Neural crest cell (in vitro differentiated cells): ENCODE measurements around the gene ATP6V0A1. TPM values are rescaled to one million over a fixed set of nuclear protein-coding genes. Genes with fewer than 3 reads are reported as not detected.
A peak's percentile ranks its signal among the peaks of the same experiment; 100 is the strongest.
"Not testable (repeated sequence)": the region's sequence is repeated elsewhere in the genome, so short reads cannot be mapped to it uniquely, and the experiment has no call there.

ENCODE experiments used
- DNase-seq: peaks from one replicate; pipeline ENCODE4 v3.0.0; 2021; ENCODE audit warnings: low read depth, mixed read lengths, low spot score
- H3K27ac Mint-ChIP-seq: one replicate; pipeline ENCODE4 v1.8.0; 2021; ENCODE audit warnings: mild to moderate bottlenecking, mixed read lengths; ENCODE audit not compliant: unreplicated experiment
- H3K27me3 Mint-ChIP-seq: 2 replicates; pipeline ENCODE4 v1.8.0; 2021; ENCODE audit warnings: low read depth, mild to moderate bottlenecking, mixed read lengths
- H3K36me3 Mint-ChIP-seq: 2 replicates; pipeline ENCODE4 v1.8.0; 2021; ENCODE audit warnings: low read depth, mild to moderate bottlenecking, mixed read lengths
- H3K4me1 Mint-ChIP-seq: 2 replicates; pipeline ENCODE4 v1.8.0; 2021; ENCODE audit warnings: mixed read lengths
- H3K4me3 Mint-ChIP-seq: one replicate; pipeline ENCODE4 v1.8.0; 2021; ENCODE audit warnings: mild to moderate bottlenecking, mixed read lengths
- H3K9me3 Mint-ChIP-seq: 2 replicates; pipeline ENCODE4 v1.8.0; 2021; ENCODE audit warnings: mixed read lengths
- CTCF ChIP-seq: fragments of 200-600 bp; sonication (generic); conservative IDR thresholded peaks from 2 replicates; pipeline ENCODE4 v1.5.0; 2021; ENCODE audit warnings: antibody characterized with exemption, mild to moderate bottlenecking
- total RNA-seq: library from RNA; stranded (reverse); gene quantifications from 2 replicates; pipeline ENCODE4 v1.2.1, GENCODE V29; 2021

ATP6V0A1 gene
- total RNA-seq, 1 donor from 2014 or later: 59.4 TPM

- Mint-ChIP-seq H3K4me3 (peak overlapping the region; percentile 25), H3K9me3 (no peaks in the 10 kb centered on the region), H3K4me1 (peaks cover 13% of the 10 kb centered on the region), H3K36me3 (no peaks in the 10 kb centered on the region), H3K27ac (no peak overlapping the region), H3K27me3 (peaks cover 2% of the 10 kb centered on the region)
- DNase-seq: no peak
- no peak for TF ChIP-seq CTCF
Observed at GRCh38 chr17:42547698-42548069, 89.0 kb downstream of the ATP6V0A1 start.

GRCh38 chr17:42548070-42548837, 89.6 kb downstream of the ATP6V0A1 start:
- Mint-ChIP-seq H3K4me1 (peaks cover 13% of the 10 kb centered on the region), H3K36me3 (no peaks in the 10 kb centered on the region), H3K27ac (peak overlapping the region; percentile 27), H3K27me3 (peaks cover 2% of the 10 kb centered on the region), H3K4me3 (peak overlapping the region; percentile 72), H3K9me3 (no peaks in the 10 kb centered on the region)
- peak; percentile 63 for TF ChIP-seq CTCF
- DNase-seq: peak; percentile 52

- no peak for DNase-seq
- H3K9me3 Mint-ChIP-seq: no peaks in the 10 kb centered on the region
- peaks cover 13% of the 10 kb centered on the region for H3K4me1 Mint-ChIP-seq
- no peak for TF ChIP-seq CTCF
- peak overlapping the region; percentile 35 for H3K27ac Mint-ChIP-seq
- H3K36me3 Mint-ChIP-seq: no peaks in the 10 kb centered on the region
- peaks cover 2% of the 10 kb centered on the region for H3K27me3 Mint-ChIP-seq
- peak overlapping the region; percentile 72 for H3K4me3 Mint-ChIP-seq
Observed at GRCh38 chr17:42548993-42549755, 90.5 kb downstream of the ATP6V0A1 start.

GRCh38 chr17:42552736-42553135, 94.1 kb downstream of the ATP6V0A1 start, which contains the start of gene HSD17B1:
Gene HSD17B1, plus strand, starts transcription at chr17:42552923. Its CDS starts 11 bp downstream, at chr17:42552934.
- peak within 1 kb of the TSS; percentile 92 for H3K4me3 Mint-ChIP-seq
- not testable (repeated sequence) for H3K27ac Mint-ChIP-seq, H3K27me3 Mint-ChIP-seq

GRCh38 chr17:42553161-42553818, 94.6 kb downstream of the ATP6V0A1 start:
- Mint-ChIP-seq H3K9me3 (no peaks in the 10 kb centered on the region), H3K4me3 (peak overlapping the region; percentile 92), H3K4me1 (peaks cover 29% of the 10 kb centered on the region), H3K27me3 (peaks cover 2% of the 10 kb centered on the region), H3K36me3 (no peaks in the 10 kb centered on the region), H3K27ac (no peak overlapping the region)
- DNase-seq: no peak
- TF ChIP-seq CTCF: no peak

More at GRCh38 chr17:42552736-42553135, 94.1 kb downstream of the ATP6V0A1 start, which contains the start of gene HSD17B1:
- H3K9me3 Mint-ChIP-seq, H3K36me3 Mint-ChIP-seq, DNase-seq: not testable (repeated sequence)
- peaks cover 29% of the 10 kb centered on the region for H3K4me1 Mint-ChIP-seq
